HUDEP-2 (cell line): ENCODE results near the gene KRTAP10-9.
"Not testable (repeated sequence)": the region's sequence is repeated elsewhere in the genome, so short reads cannot be mapped to it uniquely, and the experiment has no call there.

Experiments
- DNase-seq, 76 experiments: peaks; one replicate each; lab custom pipeline; 2025; ENCODE audit not compliant: unreplicated experiment in 76 of 76; lab: John Stamatoyannopoulos, UW

Gene KRTAP10-9

DNA sequence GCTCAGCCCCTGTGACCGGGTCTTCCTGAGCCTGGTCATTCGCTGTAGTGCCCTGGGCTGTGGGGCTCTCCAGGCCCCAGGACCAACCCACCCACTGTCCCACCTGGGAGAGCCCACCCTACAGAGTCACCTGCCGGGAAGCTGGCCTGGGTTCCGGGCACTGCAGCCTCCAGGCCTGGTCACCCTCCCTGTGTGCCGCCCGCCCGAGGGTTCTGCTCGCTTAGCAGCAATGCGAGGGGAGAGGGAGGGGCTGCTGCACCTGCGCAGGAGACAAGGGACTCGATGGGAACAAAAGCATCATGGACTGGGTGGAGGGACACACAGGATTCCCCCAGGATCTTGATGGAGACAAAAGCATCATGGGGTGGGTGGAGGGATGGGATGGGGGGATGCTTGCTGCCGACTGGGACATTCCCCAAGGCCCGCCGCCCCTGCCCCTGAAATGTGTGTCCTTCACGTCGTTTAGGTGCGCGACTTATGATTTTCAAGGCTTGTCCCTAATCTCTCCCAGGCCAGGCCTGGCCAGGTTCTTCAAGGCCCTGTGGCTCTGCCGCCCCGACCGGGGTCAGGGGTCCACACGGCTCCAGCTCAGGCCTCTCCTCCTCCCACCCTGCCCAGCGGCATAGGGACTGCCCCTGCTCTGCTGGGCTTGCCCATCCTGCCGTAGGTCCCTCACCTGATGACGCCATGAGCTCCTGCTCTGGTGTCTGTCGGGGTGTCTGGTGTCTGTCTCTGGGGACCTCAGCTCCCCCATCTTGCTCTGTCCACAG lies 13.3 kb upstream of the KRTAP10-9 start:
- DNase-seq = no peak

DNA sequence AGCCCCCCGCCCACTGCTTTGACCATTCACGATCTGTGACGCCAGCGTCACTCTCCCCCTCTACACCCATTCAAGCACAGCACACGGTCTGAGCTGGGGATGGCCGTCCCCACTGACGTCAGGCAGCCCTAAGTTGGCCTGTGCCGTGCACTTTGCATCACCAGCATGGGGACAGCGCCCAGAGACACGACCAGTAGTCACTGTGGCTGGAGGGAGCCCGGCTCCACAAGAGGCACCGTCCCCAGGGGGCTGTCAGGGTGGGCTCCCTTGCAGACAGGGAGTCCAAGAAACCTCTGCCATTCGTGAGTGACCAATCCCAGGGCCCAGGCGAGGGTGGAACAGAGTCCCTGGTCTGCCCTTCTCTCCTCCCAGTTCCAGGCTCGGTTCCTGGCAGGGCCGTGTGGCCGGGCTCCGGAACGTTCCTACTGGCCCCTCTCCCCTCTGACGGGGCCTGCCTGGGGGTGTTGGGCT lies 12.7 kb upstream of the KRTAP10-9 start:
- DNase-seq = no peak

DNA sequence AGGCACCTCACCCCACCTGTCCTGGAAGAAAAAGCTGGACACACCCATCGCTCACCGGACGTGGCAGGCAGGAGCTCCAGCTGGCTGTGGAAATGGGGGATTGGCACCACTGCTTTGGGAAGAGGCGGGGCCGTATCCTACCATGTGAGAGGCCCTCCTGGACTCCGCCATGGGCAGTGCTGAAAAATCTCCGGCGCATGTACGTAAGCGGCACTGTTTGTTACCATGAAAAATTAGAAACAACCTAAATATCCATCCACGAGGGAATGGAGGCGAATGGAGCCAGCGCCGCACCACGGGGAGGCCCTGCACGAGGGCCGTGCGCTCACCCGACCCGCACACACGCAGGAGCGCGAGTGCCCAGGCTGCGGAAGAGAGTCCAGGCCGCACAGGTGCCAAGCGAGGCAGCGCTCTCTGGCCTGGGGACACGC lies 11.9 kb upstream of the KRTAP10-9 start:
- no peak for DNase-seq

DNA sequence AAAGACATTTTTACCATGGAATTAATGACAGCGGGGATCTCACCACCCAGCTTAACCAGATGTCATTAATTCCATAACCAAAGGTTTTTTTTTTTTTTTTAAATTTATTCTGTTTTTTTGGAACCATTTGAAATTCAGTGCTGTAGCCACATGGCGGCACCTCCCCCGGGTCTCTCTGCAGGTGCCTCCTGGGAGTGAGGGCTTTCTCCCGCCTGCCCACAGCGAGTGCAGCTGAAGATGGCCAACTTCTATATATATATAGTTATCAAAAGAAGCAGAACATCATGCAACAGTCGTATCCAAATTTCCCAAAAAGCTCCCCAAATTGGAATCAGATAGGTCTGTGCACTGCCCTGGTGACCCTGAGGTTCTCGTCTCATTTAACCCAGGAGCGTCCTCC lies 11.4 kb upstream of the KRTAP10-9 start:
- no peak for DNase-seq

DNA sequence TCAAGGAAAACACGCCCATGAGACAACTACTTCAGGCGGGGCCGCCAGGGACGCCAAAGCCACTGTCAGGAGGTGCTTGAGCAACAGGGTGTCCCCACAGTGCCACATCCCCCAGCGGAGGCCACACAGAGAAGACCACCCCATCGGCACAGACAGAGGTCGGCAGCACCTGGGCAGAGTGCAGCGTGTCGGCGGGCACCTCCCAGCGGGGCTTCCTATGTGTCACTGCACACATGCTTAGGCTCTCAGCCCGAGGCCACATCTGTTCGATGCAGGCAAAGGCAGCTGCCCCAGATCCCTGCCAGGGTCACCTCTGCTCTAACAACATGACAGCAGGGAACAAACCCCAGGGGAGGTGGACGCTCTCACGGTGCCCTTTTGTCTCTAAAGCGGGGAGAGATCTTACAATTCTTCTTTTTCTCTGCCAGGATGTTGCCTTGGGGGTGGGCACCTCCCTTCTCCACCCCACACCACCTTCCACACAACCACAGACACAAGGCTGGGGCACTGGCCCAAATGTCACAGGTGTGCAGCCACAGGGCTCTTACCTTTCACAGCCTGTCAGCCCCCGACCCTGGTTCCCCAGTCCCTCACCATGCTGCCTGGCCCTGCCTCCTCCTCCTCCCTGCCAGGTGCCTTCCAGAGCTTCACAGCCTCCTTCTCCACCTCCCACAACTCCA lies 10.8 kb upstream of the KRTAP10-9 start:
- DNase-seq = no peak

DNA sequence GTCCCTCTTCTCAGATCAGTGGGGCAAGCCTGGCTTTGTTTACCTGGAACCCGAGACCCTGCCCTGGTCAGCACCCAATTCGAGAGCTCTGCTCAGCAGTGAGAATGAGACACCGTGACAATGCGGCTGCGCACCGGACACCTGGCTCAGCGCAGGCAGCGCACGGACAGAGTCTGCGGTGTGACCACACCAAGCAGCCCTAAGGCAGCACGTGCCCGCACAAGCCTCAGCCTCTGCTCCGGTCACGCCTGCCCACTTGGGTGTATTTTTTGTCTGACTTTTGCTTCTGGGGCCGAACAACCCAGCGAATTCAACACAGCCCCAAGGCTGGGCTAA lies 10.3 kb upstream of the KRTAP10-9 start:
- DNase-seq = no peak

DNA sequence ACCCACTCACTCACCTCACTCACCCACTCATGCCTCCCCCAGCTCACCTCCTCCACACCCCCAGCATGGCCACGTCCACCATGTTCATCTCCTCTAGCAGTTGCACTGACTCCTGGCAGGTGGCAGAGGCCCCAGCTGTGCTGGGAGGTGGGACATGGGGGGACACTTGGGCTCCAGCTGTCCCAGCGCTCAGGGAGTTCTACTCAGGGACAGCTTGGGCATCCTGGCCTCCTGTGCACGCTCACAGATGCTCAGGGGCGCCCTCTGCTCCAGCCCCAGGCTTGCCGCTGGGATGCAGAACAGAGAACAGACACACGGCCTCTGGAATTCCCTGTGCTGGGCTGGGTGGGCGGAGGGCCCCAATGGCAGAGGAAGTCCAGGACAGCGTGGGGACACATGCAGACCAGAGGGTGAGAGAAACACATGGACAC lies 9.8 kb upstream of the KRTAP10-9 start:
- DNase-seq = no peak

DNA sequence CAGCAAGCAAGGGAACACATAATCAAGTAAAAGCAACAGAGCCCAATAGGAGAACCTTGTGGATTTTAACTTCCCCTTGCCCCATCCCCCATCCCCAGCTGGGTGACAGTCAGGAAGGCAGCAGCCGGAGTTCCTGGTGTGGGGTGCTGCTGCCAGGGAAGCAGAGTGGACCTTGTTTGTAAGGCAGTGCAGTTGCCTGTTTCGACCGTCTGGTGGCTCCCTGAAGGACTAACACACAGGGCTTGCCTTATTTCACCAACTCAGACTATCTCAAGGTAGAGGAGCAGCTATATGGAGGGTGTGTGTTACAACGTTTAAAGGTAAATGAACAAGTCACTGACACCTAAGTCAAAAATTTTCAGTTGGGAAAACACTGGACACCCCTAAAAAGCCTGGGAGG lies 8.4 kb upstream of the KRTAP10-9 start:
- peak in 3 of 76 experiments; percentile 13 to 21 (median 13) for DNase-seq

DNA sequence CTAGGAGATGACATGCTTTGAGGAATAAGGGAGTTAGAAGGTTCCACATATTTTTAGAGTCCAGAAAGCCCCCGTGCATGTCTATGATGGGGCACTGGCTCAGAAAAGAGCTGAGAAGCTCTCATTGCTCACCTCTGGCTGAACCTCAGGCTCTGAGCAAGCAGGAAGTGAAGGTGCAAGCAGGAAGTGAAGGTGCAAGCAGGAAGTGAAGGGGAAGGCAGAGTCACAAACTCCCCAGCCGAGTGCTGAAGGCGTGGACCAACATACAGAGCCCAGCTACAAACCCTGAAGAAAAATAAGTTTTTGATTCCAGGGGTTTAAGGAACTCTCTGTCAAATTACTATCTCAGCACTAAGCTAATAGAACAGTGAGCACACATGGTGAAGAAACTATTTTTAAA lies 8.0 kb upstream of the KRTAP10-9 start:
- DNase-seq = no peak

DNA sequence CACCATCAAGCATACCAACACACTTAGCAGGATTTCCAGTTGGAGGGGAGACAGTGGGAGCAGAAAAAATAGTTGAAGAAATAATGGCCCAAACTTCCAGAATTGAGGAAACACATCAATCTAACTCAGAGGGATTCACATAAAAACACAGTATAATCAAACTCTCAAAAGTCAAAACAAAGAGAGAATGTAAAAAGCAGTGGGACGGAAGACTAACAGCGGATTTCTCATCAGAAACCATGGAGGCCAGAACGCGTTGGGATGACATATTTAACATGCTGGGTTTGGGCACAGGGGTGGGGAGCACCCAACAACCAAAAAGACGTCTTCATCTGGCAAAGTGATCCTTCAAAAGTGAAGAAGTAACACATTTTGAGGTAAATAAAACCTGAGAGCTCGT lies 7.0 kb upstream of the KRTAP10-9 start:
- no peak for DNase-seq

DNA sequence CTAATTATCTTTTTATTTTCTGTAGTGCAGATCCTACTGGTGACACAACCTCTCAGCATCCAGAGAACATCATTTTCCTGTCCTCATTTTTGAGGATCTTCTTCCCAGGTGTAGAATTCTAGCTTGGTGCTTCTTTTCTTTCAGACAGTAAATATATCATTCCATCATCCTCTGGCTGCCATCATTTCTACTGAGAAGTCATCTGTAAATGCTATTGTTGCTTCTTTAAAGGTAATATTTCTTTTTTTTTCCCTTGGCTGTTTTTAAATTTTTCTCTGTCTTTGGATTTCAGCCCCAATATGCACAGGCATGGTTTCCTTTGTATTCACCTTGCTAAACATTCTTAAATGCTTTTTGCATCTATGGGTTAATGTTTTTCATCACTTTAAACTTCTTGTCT lies 3.3 kb upstream of the KRTAP10-9 start:
- DNase-seq = no peak

DNA sequence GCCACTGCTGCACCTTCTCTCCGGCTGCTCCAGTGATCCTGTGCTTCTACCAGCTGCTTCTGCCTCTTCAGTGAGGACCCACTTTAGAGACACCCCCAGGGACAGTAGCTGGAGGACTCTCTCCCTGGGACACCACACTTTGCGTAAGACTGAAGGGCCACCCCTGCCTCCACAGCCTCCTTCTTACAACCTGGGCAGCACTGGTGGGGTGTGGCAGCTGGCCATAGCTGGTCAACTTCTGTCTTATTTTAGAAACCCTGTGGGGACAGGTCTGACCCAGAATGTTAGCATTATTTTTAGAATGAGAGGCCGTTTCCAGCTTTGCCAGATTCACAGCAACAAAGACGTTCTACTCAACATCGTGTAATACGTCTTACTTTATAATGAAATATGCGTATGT lies 1.1 kb upstream of the KRTAP10-9 start:
- no peak for DNase-seq

DNA sequence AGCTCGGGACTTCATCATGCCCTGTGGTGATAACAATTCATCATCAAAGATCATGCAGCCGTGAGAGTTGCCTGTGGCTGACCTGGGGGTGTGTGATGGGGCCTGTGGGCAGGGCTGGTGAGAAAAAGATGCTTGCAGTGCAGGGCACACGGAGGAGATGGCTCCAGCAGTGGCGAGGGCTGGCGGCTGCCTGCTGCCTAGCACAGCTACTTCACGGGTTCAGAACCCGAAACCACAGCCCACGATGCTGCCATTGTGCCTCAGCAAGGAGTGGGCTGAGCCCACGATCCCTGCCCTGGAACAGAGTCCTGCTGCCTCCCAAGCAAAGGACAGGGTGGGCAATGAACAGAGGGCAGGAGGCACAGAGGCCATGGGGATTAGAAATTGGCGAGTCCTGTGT lies 631 bp upstream of the KRTAP10-9 start:
- no peak for DNase-seq

DNA sequence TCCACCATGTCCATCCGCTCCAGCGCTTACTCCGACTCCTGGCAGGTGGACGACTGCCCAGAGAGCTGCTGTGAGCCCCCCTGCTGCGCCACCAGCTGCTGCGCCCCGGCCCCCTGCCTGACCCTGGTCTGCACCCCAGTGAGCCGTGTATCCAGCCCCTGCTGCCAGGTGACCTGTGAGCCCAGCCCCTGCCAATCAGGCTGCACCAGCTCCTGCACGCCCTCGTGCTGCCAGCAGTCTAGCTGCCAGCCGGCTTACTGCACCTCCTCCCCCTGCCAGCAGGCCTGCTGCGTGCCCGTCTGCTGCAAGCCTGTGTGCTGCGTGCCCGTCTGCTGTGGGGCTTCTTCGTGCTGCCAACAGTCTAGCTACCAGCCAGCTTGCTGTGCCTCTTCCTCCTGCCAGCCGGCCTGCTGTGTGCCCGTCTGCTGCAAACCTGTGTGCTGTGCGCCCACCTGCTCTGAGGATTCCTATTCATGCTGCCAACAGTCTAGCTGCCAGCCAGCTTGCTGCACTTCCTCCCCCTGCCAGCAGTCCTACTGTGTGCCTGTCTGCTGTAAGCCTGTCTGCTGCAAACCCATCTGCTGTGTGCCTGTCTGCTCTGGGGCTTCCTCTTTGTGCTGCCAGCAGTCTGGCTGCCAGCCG lies 409 bp downstream of the KRTAP10-9 start:
- not testable (repeated sequence) for DNase-seq

DNA sequence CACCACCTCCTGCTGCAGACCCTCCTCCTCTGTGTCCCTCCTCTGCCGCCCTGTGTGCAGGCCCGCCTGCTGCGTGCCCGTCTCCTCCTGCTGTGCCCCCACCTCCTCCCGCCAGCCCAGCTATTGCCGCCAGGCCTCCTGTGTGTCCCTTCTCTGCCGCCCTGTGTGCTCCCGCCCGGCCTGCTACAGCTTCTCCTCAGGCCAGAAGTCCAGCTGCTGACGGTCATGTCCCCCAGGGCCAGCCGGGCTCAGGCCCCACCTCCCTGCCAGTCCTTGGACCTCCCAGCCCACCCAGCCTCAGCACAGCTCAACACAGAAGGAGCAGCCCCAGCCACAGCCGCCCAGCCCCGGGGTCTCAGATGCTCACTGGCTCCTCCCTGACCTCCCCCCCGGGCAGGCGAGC lies 939 bp downstream of the KRTAP10-9 start:
- not testable (repeated sequence) for DNase-seq

DNA sequence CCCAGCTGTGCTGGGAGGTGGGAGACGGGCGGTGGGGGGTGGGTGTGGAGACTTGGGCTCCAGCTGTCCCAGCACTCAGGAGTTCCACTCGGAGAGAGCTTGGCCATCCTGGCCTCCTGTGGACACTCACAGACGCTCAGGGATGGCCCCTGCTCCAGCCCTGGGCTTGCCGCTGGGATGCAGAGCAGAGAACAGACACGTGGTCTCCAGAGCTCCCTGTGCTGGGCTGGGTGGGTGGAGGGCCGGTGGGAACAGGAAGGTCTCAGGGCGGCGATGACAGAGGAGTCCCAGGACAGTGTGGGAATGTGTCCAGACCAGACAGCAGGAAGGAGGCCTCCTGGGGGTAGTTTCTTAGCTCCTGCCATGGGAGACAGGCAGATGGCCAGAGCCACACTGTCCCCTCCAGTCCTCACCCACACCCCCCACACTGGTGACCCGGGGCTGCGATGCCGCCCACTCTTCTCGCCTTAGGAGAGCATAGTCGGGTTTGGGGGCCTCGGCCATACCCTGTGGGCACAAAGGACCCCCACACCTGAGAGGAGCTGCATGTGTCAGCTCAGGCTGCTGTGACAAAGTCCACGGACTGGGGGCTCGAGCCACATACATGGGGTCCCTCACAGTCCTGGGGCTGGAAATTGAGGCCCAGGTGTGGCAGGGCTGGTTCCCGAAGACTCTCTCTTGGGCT lies 2.0 kb downstream of the KRTAP10-9 start:
- DNase-seq = no peak

DNA sequence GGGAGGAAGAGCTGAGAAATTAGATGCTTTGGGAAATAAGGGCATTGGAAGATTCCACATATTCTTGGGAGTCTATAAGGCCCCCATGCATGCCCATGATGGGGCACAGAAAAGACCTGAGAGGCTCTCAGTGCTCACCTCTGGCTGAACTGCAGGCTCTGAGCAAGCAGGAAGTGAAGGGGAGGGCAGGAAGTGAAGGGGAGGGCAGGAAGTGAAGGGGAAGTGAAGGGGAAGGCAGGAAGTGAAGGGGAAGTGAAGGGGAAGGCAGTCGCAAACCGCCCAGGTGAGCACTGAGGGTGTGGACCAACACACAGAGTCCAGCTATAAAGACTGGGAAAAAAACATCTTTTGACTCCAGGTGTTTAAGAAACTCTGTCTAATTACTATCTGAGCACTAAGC lies 3.5 kb downstream of the KRTAP10-9 start:
- DNase-seq = no peak

DNA sequence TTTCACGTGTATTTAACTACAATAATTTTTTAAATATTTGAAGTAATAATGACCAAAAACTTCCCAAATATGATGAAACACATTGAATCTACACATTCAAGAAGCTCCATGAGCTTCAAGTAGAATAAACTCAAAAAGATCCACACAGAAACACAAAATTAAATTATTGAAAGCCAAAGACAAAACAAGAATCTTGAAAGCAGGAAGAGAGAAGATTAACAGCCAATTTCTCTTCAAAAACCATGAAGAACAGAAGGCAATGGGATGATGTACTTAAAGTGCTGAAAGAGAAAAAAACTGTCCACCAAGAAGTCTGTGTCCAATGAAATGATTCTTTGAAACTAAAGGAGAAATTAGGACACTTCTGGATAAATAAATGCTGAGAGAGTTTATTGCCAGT lies 5.2 kb downstream of the KRTAP10-9 start:
- DNase-seq = no peak

DNA sequence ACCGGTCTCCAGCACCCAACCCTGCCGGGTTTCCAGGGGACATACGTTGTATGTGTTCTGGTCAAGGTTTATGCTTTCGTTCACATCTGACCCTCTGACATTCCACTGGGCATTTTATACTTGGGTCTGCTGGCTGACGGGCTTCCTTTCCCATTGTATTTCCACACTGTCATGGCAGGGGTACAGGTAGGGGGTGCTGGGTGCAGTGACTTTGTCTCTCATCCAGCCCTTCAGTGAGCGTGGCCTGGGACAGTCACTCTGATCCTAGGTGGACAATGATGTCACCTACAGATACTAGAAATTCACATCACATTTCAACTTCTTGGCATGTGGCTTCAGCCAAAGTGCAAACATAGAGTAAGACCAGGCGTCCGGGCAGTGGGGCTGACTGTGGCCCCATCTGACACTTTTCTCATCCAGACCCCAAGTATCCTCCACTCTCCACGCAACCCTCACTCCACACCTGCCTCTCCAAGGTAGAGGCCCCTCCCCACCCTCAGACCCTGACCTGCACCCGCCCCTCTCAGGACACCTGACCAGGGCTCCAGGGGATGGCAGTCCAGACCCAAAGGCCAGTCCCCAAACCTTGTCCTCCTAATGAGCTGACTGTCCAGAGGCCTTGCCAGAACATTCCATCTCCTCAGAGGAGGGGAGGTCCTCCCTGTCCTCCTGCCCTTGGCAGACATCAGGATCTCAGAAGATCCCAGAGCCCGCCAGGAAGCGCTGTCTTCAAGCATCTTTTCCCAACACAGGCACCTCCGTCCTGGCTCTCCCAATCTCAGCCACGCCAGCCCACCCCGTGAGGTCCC lies 9.5 kb downstream of the KRTAP10-9 start:
- no peak for DNase-seq

DNA sequence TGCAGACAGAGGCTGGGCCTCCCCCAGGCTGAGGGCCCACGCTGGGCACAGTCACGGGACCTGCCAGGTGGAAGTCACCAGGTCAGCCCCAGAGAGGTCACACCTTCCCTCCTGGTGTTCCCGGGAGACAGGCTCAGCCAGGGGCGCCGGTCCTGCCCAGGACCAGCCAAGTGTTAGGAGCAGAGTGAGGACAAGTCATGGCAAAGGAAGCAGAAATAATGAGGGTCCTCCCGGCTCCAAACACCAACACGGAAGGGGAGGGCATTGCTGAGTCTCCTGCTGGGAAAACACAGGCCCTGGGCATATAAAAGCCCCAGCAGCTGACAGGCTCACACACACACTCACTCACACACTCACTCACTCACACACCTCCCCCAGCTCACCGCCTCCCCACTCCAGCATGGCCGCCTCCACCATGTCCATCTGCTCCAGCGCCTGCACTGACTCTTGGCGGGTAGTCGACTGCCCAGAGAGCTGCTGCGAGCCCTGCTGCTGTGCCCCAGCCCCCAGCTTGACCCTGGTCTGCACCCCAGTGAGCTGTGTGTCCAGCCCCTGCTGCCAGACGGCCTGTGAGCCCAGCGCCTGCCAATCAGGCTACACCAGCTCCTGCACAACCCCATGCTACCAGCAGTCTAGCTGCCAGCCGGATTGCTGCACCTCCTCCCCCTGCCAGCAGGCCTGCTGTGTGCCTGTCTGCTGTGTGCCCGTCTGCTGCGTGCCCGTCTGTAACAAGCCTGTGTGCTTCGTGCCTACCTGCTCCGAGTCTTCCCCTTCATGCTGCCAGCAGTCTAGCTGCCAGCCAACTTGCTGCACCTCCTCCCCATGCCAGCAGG lies 10.3 kb downstream of the KRTAP10-9 start, which contains the start of gene KRTAP10-10:
TSS of gene KRTAP10-10 (plus strand) at position 339 of the 833 bp plus-strand sequence. CDS start at position 401, 62 bp downstream.
- DNase-seq = no peak
